ENCODE measurements around the gene KAT6B. TPM values are rescaled to one million over a fixed set of nuclear protein-coding genes. Genes with fewer than 3 reads are reported as not detected.

The KAT6B gene
- total and polyA plus RNA-seq, 2 donors (not counting 1 experiment from before 2014, with no cell fraction given): 8.6 to 111 TPM

DNA sequence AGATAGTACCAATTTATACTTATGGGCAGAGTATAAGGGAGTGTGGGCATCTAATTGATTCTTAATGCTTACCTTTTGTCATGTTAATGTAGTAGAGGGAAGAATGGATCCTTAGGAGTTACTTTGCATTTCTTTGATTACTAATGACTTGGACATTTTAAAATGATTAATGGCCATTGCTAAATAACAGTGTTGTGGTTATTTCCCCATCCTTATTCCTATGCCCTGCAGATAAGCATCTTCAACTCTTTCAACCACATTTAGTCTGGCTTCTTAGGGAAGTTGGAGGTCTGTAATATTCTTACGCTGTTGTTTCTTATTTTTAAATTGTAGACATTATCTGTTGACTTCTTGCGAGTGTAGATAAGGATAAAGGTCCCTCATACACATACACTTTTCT, 37.2 kb downstream of the KAT6B start:
- CTCF ChIA-PET: no interaction called here
- peaks cover 17% of the 10 kb centered on the region for H3K4me1 Mint-ChIP-seq
- no CpG with 5 or more reads among the region's 2 CpGs for WGBS (ENCODE audit: insufficient coverage)

DNA sequence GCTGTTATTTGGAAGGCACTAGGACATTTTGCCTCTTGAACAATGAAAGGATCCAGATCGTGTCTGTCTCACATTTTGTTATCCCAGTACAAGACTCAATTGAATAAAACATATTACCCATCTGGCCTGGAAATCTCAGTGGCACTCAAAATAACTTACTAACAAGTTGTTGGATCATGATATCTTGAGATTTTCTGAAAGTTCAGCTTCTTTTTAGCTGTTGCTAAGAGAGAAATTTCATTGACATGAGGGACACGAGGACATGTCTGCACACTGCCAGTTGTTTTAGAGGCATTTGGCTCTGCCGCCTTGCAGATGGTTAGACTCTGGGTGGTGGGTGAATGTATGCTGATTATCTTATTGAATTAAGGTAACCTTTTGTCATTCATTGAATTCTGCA, 41.0 kb downstream of the KAT6B start:
- no peak overlapping the region for H3K27ac Mint-ChIP-seq
- no peaks in the 10 kb centered on the region for H3K9me3 Mint-ChIP-seq (ENCODE audit: insufficient read depth)
- WGBS (ENCODE audit: insufficient coverage): 100% methylated on average over 1 of the region's 3 CpGs
- ATAC-seq (ENCODE audit: low read depth): no peak
- Histone ChIP-seq H3K9ac (ENCODE audit: low read length) (no peak overlapping the region), H3K79me2 (ENCODE audit: control insufficient read depth, insufficient read depth, low read length) (peaks cover 82% of the 10 kb centered on the region), H2AFZ (ENCODE audit: insufficient read depth, low read depth, low read length, poor library complexity, severe bottlenecking) (no peak overlapping the region), H3K36me3 (replicated peaks in 1 of 2; ENCODE audit: control extremely low read depth in 1 of 2, control insufficient read depth in 1 of 2, extremely low read depth in 1 of 2, insufficient read depth in 2 of 2, low read length in 1 of 2) (peaks cover 0 to 1% of the 10 kb centered on the region in 2 experiments), H3K27me3 (replicated peaks in 1 of 4; ENCODE audit: control extremely low read depth in 1 of 4, control insufficient read depth in 3 of 4, insufficient read depth in 4 of 4, low read length in 3 of 4) (no peaks in the 10 kb centered on the region), H3K4me3 (ENCODE audit: control extremely low read depth in 1 of 5, extremely low read depth in 1 of 5, insufficient read depth in 1 of 5, low read depth in 2 of 5, low read length in 4 of 5) (no peak overlapping the region), H4K20me1 (ENCODE audit: control insufficient read depth, insufficient read depth, low read length, poor library complexity, severe bottlenecking) (peaks cover 20% of the 10 kb centered on the region), H3K9me3 (ENCODE audit: control extremely low read depth in 1 of 3, control insufficient read depth in 2 of 3, insufficient read depth in 1 of 3, low read length in 2 of 3) (no peaks in the 10 kb centered on the region), H3K27ac (ENCODE audit: low read length in 2 of 2) (no peak overlapping the region), H3K4me2 (replicated peaks; ENCODE audit: low read depth, low read length, poor library complexity, severe bottlenecking) (no peak overlapping the region), H3K4me1 (ENCODE audit: control insufficient read depth in 2 of 2, insufficient read depth in 2 of 2, low read length in 2 of 2) (peaks cover 4 to 10% of the 10 kb centered on the region in 2 donors)
- H3K4me1 Mint-ChIP-seq: peaks cover 29% of the 10 kb centered on the region
- ChIA-PET CTCF (interaction anchor here (0.7 to 1.4 kb wide), 2 partner anchors 12 to 16 kb away, joined by 3 read pairs; no protein-coding TSS in a partner anchor), POLR2A (no interaction called here)
- H3K27me3 Mint-ChIP-seq: no peaks in the 10 kb centered on the region
- TF ChIP-seq, protein P1, sequence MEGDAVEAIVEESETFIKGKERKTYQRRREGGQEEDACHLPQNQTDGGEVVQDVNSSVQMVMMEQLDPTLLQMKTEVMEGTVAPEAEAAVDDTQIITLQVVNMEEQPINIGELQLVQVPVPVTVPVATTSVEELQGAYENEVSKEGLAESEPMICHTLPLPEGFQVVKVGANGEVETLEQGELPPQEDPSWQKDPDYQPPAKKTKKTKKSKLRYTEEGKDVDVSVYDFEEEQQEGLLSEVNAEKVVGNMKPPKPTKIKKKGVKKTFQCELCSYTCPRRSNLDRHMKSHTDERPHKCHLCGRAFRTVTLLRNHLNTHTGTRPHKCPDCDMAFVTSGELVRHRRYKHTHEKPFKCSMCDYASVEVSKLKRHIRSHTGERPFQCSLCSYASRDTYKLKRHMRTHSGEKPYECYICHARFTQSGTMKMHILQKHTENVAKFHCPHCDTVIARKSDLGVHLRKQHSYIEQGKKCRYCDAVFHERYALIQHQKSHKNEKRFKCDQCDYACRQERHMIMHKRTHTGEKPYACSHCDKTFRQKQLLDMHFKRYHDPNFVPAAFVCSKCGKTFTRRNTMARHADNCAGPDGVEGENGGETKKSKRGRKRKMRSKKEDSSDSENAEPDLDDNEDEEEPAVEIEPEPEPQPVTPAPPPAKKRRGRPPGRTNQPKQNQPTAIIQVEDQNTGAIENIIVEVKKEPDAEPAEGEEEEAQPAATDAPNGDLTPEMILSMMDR (IDR thresholded peaks at IDR 0.05): no peak
- TF ChIP-seq EZH2 (IDR thresholded peaks at IDR 0.05; ENCODE audit: borderline replicate concordance, insufficient read depth, low read depth, low read length, poor library complexity, severe bottlenecking): no peak
- no peak for DNase-seq
- H3K4me3 Mint-ChIP-seq: no peak overlapping the region
- intact Hi-C loops (cut with micrococcal nuclease): no loop called here

More for the DNA sequence above, 37.2 kb downstream of the KAT6B start:
- POLR2A ChIA-PET: no interaction called here
- Histone ChIP-seq H3K36me3 (replicated peaks in 1 of 2; ENCODE audit: control extremely low read depth in 1 of 2, control insufficient read depth in 1 of 2, extremely low read depth in 1 of 2, insufficient read depth in 2 of 2, low read length in 1 of 2) (peaks cover 3 to 4% of the 10 kb centered on the region in 2 experiments), H3K9ac (ENCODE audit: low read length) (no peak overlapping the region), H3K4me3 (ENCODE audit: control extremely low read depth in 1 of 5, extremely low read depth in 1 of 5, insufficient read depth in 1 of 5, low read depth in 2 of 5, low read length in 4 of 5) (no peak overlapping the region), H3K79me2 (ENCODE audit: control insufficient read depth, insufficient read depth, low read length) (peaks cover 75% of the 10 kb centered on the region), H2AFZ (ENCODE audit: insufficient read depth, low read depth, low read length, poor library complexity, severe bottlenecking) (no peak overlapping the region), H4K20me1 (ENCODE audit: control insufficient read depth, insufficient read depth, low read length, poor library complexity, severe bottlenecking) (peaks cover 9% of the 10 kb centered on the region), H3K4me1 (ENCODE audit: control insufficient read depth in 2 of 2, insufficient read depth in 2 of 2, low read length in 2 of 2) (no peaks in the 10 kb centered on the region), H3K9me3 (ENCODE audit: control extremely low read depth in 1 of 3, control insufficient read depth in 2 of 3, insufficient read depth in 1 of 3, low read length in 2 of 3) (no peaks in the 10 kb centered on the region), H3K27ac (ENCODE audit: low read length in 2 of 2) (no peak overlapping the region), H3K27me3 (replicated peaks in 1 of 4; ENCODE audit: control extremely low read depth in 1 of 4, control insufficient read depth in 3 of 4, insufficient read depth in 4 of 4, low read length in 3 of 4) (no peaks in the 10 kb centered on the region), H3K4me2 (replicated peaks; ENCODE audit: low read depth, low read length, poor library complexity, severe bottlenecking) (no peak overlapping the region)
- TF ChIP-seq EZH2 (IDR thresholded peaks at IDR 0.05; ENCODE audit: borderline replicate concordance, insufficient read depth, low read depth, low read length, poor library complexity, severe bottlenecking): no peak
- TF ChIP-seq, protein P1 (IDR thresholded peaks at IDR 0.05): no peak
- Mint-ChIP-seq H3K4me3 (no peak overlapping the region), H3K9me3 (ENCODE audit: insufficient read depth) (no peaks in the 10 kb centered on the region), H3K27me3 (no peaks in the 10 kb centered on the region), H3K27ac (no peak overlapping the region)
- no peak for ATAC-seq (ENCODE audit: low read depth)
- intact Hi-C loops (cut with micrococcal nuclease): no loop called here
- no peak for DNase-seq
